Caco-2 (cell line): Measurements from ENCODE around the gene SPPL3. TPM values are rescaled to one million over a fixed set of nuclear protein-coding genes. Genes with fewer than 3 reads are reported as not detected.

Experiments
- BruUV-seq: library from RNA; stranded (reverse); fragments of 400-500 nt; replicated peaks from 2 replicates; lab custom pipeline; 2021; lab: Mats Ljungman, UMichigan
- CTCF ChIA-PET: fragments of 300-600 bp; sonication (Branson Sonifier 250); formaldehyde crosslinking; loops from one replicate; lab custom pipeline; 2022; ENCODE audit warnings: antibody characterized with exemption; lab: Charles Lee
- POLR2A ChIA-PET: fragments of 300-600 bp; sonication (Branson Sonifier 250); formaldehyde crosslinking; loops from one replicate; lab custom pipeline; 2022; ENCODE audit warnings: antibody characterized with exemption; lab: Charles Lee
- DNase-seq, 2 experiments: peaks; one replicate each; pipeline versions ENCODE4 v3.0.0 to v3.0.0-alpha.2; 2020 to 2022
- H3K27me3 ChIP-seq: replicated peaks from 2 replicates; pipeline ENCODE4 v1.6.0; 2011; ENCODE audit warnings: low read length; ENCODE audit not compliant: control insufficient read depth, insufficient read depth
- H3K36me3 ChIP-seq: 2 replicates; pipeline ENCODE4 v1.5.1; 2011; ENCODE audit warnings: low read length; ENCODE audit not compliant: control insufficient read depth, insufficient read depth
- H3K4me1 ChIP-seq: fragments of 250-450 bp; sonication (Bioruptor Pico); 2 replicates; pipeline ENCODE4 v1.5.1; 2020; ENCODE audit warnings: mild to moderate bottlenecking
- H3K4me3 ChIP-seq: 2 replicates; pipeline ENCODE4 v1.5.1; 2011; ENCODE audit warnings: low read depth, mild to moderate bottlenecking, control low read depth, low read length
- H3K9me3 ChIP-seq: fragments of 250-450 bp; sonication (Bioruptor Pico); 2 replicates; pipeline ENCODE4 v1.5.1; 2020; ENCODE audit warnings: mild to moderate bottlenecking, moderate library complexity
- H3K27ac Mint-ChIP-seq: one replicate; pipeline ENCODE4 v1.8.0; 2022; ENCODE audit warnings: mixed read lengths; ENCODE audit not compliant: unreplicated experiment
- H3K27me3 Mint-ChIP-seq: one replicate; pipeline ENCODE4 v1.8.0; 2022; ENCODE audit warnings: mixed read lengths; ENCODE audit not compliant: insufficient read depth, unreplicated experiment
- H3K36me3 Mint-ChIP-seq: one replicate; pipeline ENCODE4 v1.8.0; 2022; ENCODE audit warnings: mild to moderate bottlenecking, mixed read lengths; ENCODE audit not compliant: insufficient read depth, unreplicated experiment
- H3K4me1 Mint-ChIP-seq: one replicate; pipeline ENCODE4 v1.8.0; 2022; ENCODE audit warnings: low read depth, mixed read lengths; ENCODE audit not compliant: unreplicated experiment
- H3K4me3 Mint-ChIP-seq: one replicate; pipeline ENCODE4 v1.8.0; 2022; ENCODE audit warnings: mild to moderate bottlenecking, moderate library complexity, mixed read lengths; ENCODE audit not compliant: unreplicated experiment
- H3K9me3 Mint-ChIP-seq: one replicate; pipeline ENCODE4 v1.8.0; 2022; ENCODE audit warnings: mixed read lengths; ENCODE audit not compliant: unreplicated experiment
- CTCF ChIP-seq, 2 experiments: fragments of 200-600 bp in 1 of 2; IDR thresholded peaks; 1 replicate in 1 of 2; 2 replicates in 1 of 2; pipeline versions ENCODE4 v1.5.1 to v1.8.0; 2011 to 2022; ENCODE audit warnings: antibody characterized with exemption in 1 of 2, control low read depth in 1 of 2, inconsistent platforms in 1 of 2, low read depth in 1 of 2, low read length in 1 of 2, mild to moderate bottlenecking in 1 of 2, moderate library complexity in 1 of 2; ENCODE audit not compliant: insufficient read depth in 1 of 2, severe bottlenecking in 1 of 2, unreplicated experiment in 1 of 2
- intact Hi-C: fragments of 100-400 bp; cut with micrococcal nuclease; formaldehyde crosslinking; loops from one replicate; pipeline ENCODE4 v1.10.0; 2022; ENCODE audit not compliant: unreplicated experiment
- total RNA-seq: library from RNA; stranded (reverse); gene quantifications from 2 replicates; pipeline ENCODE4 v1.2.3, GENCODE V29; 2022

SPPL3 gene
- total RNA-seq, 1 experiment from 2014 or later: 63.4 TPM

- intact Hi-C loops: no loop called here
- no peaks in the 10 kb centered on the region for H3K4me1 ChIP-seq
- H3K27ac Mint-ChIP-seq: no peak overlapping the region
- BruUV-seq: no TSS peak
- H3K9me3 ChIP-seq: no peaks in the 10 kb centered on the region
- H3K4me3 ChIP-seq: no peak overlapping the region
- no peak for DNase-seq
- TF ChIP-seq CTCF (IDR thresholded peaks at IDR 0.05; ENCODE audit: insufficient read depth in 1 of 2, low read depth in 1 of 2, low read length in 1 of 2, severe bottlenecking in 1 of 2, unreplicated experiment in 1 of 2): no peak
- no peaks in the 10 kb centered on the region for H3K27me3 Mint-ChIP-seq
- no peak overlapping the region for H3K4me3 Mint-ChIP-seq
- CTCF ChIA-PET: no interaction called here
- no peaks in the 10 kb centered on the region for H3K27me3 ChIP-seq
- H3K4me1 Mint-ChIP-seq: no peaks in the 10 kb centered on the region
- POLR2A ChIA-PET: interaction anchor here (0.6 kb wide), 1 partner anchor 36 kb away, joined by 3 read pairs; no protein-coding TSS in a partner anchor
- no peaks in the 10 kb centered on the region for H3K9me3 Mint-ChIP-seq
- H3K36me3 Mint-ChIP-seq: peaks cover 6% of the 10 kb centered on the region
- no peaks in the 10 kb centered on the region for H3K36me3 ChIP-seq
Measured at GRCh38 chr12:120739821-120740613, 164.1 kb downstream of the SPPL3 start.

GRCh38 chr12:120739031-120739762, 165.0 kb downstream of the SPPL3 start:
- CTCF ChIA-PET: no interaction called here
- Mint-ChIP-seq H3K4me3 (no peak overlapping the region), H3K9me3 (no peaks in the 10 kb centered on the region), H3K27ac (no peak overlapping the region), H3K27me3 (no peaks in the 10 kb centered on the region), H3K4me1 (no peaks in the 10 kb centered on the region), H3K36me3 (peaks cover 6% of the 10 kb centered on the region)
- TF ChIP-seq CTCF (IDR thresholded peaks at IDR 0.05; ENCODE audit: insufficient read depth in 1 of 2, low read depth in 1 of 2, low read length in 1 of 2, severe bottlenecking in 1 of 2, unreplicated experiment in 1 of 2): no peak
- Histone ChIP-seq H3K27me3 (no peaks in the 10 kb centered on the region), H3K4me1 (no peaks in the 10 kb centered on the region), H3K36me3 (no peaks in the 10 kb centered on the region), H3K4me3 (no peak overlapping the region), H3K9me3 (no peaks in the 10 kb centered on the region)
- intact Hi-C loops: no loop called here
- no TSS peak for BruUV-seq
- DNase-seq: no peak
- POLR2A ChIA-PET: no interaction called here

- POLR2A ChIA-PET: no interaction called here
- H3K27ac Mint-ChIP-seq: no peak overlapping the region
- intact Hi-C loops: no loop called here
- H3K27me3 Mint-ChIP-seq: no peaks in the 10 kb centered on the region
- no peaks in the 10 kb centered on the region for H3K4me1 Mint-ChIP-seq
- Histone ChIP-seq H3K4me3 (no peak overlapping the region), H3K4me1 (no peaks in the 10 kb centered on the region), H3K27me3 (no peaks in the 10 kb centered on the region), H3K9me3 (no peaks in the 10 kb centered on the region), H3K36me3 (no peaks in the 10 kb centered on the region)
- no peak for TF ChIP-seq CTCF (IDR thresholded peaks at IDR 0.05; ENCODE audit: insufficient read depth in 1 of 2, low read depth in 1 of 2, low read length in 1 of 2, severe bottlenecking in 1 of 2, unreplicated experiment in 1 of 2)
- CTCF ChIA-PET: no interaction called here
- no peak for DNase-seq
- no peak overlapping the region for H3K4me3 Mint-ChIP-seq
- H3K36me3 Mint-ChIP-seq: peaks cover 6% of the 10 kb centered on the region
- H3K9me3 Mint-ChIP-seq: no peaks in the 10 kb centered on the region
- no TSS peak for BruUV-seq
Measured at GRCh38 chr12:120738252-120739030, 165.7 kb downstream of the SPPL3 start.
